Fibroblast of lung (primary cell): Measurements from ENCODE around the gene ALMS1. TPM values are rescaled to one million over a fixed set of nuclear protein-coding genes. Genes with fewer than 3 reads are reported as not detected.

Source experiments
- DNase-seq, 2 donors: peaks; one replicate each; pipeline versions ENCODE4 v3.0.0 to v3.0.0-alpha.2; 2010; ENCODE audit warnings: low read depth in 2 of 2
- H2AFZ ChIP-seq: 2 replicates; pipeline ENCODE4 v1.5.1; 2012; ENCODE audit warnings: low read length, control low read depth, inconsistent platforms
- H3K27ac ChIP-seq: 2 replicates; pipeline ENCODE4 v1.5.1; 2011; ENCODE audit warnings: low read length, control low read depth; ENCODE audit not compliant: insufficient read depth
- H3K27me3 ChIP-seq: 2 replicates; pipeline ENCODE4 v1.5.1; 2011; ENCODE audit warnings: mild to moderate bottlenecking, low read length; ENCODE audit not compliant: control insufficient read depth, insufficient read depth
- H3K36me3 ChIP-seq: 2 replicates; pipeline ENCODE4 v1.5.1; 2011; ENCODE audit warnings: low read length; ENCODE audit not compliant: control insufficient read depth, insufficient read depth
- H3K4me1 ChIP-seq: 2 replicates; pipeline ENCODE4 v1.5.1; 2011; ENCODE audit warnings: low read length; ENCODE audit not compliant: control insufficient read depth, insufficient read depth; ENCODE audit errors: extremely low read depth
- H3K4me2 ChIP-seq: 2 replicates; pipeline ENCODE4 v1.5.1; 2011; ENCODE audit warnings: low read length, control low read depth; ENCODE audit not compliant: insufficient read depth; ENCODE audit errors: extremely low read depth
- H3K4me3 ChIP-seq, 4 experiments: fragments of 200-600 bp in 1 of 4; sonication (generic) in 1 of 4; replicated peaks in 1 of 4; 2 replicates each; pipeline ENCODE4 v1.5.1; 2011 to 2016; ENCODE audit warnings: low read length in 4 of 4, low read depth in 3 of 4, mild to moderate bottlenecking in 3 of 4, control low read depth in 2 of 4, inconsistent platforms in 1 of 4, mixed read lengths in 1 of 4; ENCODE audit not compliant: insufficient read depth in 1 of 4; ENCODE audit errors: control extremely low read depth in 1 of 4
- H3K79me2 ChIP-seq: 2 replicates; pipeline ENCODE4 v1.5.1; 2012; ENCODE audit warnings: mild to moderate bottlenecking, low read length, inconsistent platforms; ENCODE audit not compliant: control insufficient read depth, insufficient read depth
- H3K9ac ChIP-seq: 2 replicates; pipeline ENCODE4 v1.5.1; 2011; ENCODE audit warnings: mild to moderate bottlenecking, low read length, control low read depth; ENCODE audit not compliant: insufficient read depth
- H3K9me3 ChIP-seq: 2 replicates; pipeline ENCODE4 v1.5.1; 2012; ENCODE audit warnings: low read depth, low read length; ENCODE audit not compliant: control insufficient read depth, insufficient read depth
- H4K20me1 ChIP-seq: 2 replicates; pipeline ENCODE4 v1.5.1; 2011; ENCODE audit warnings: low read length; ENCODE audit not compliant: control insufficient read depth, insufficient read depth; ENCODE audit errors: extremely low read depth
- EZH2 ChIP-seq: IDR thresholded peaks from 2 replicates; pipeline ENCODE4 v1.5.1; 2012; ENCODE audit warnings: low read length, control low read depth, mild to moderate bottlenecking; ENCODE audit errors: missing control alignments
- polyA minus RNA-seq: library from RNA; depleted of rRNA, polyadenylated mRNA; stranded (reverse); fragments of >200 nt; gene quantifications from 2 replicates; pipeline ENCODE4 v1.2.3, GENCODE V29; 2011; ENCODE audit warnings: low replicate concordance
- polyA plus RNA-seq, 2 donors: library from polyadenylated mRNA; depleted of rRNA in 1 of 2; stranded (reverse) in 1 of 2; unstranded in 1 of 2; fragments of >200 nt; gene quantifications; 2 replicates each; pipeline ENCODE4 v1.2.1, GENCODE V29; 2011 to 2012; ENCODE audit warnings: missing spikeins in 1 of 2
- total RNA-seq: library from RNA; depleted of rRNA; stranded (reverse); fragments of >200 nt; gene quantifications from 2 replicates; pipeline ENCODE4 v1.2.1, GENCODE V29; 2014
- TF ChIP-seq, protein P1 (sequence below), 2 donors: IDR thresholded peaks in 1 of 2; conservative IDR thresholded peaks in 1 of 2; 1 replicate in 1 of 2; 2 replicates in 1 of 2; pipeline ENCODE4 v1.5.1; 2011 to 2012; ENCODE audit warnings: low read length in 2 of 2, control low read depth in 1 of 2, inconsistent platforms in 1 of 2, low read depth in 1 of 2, mild to moderate bottlenecking in 1 of 2

Gene ALMS1, protein sequence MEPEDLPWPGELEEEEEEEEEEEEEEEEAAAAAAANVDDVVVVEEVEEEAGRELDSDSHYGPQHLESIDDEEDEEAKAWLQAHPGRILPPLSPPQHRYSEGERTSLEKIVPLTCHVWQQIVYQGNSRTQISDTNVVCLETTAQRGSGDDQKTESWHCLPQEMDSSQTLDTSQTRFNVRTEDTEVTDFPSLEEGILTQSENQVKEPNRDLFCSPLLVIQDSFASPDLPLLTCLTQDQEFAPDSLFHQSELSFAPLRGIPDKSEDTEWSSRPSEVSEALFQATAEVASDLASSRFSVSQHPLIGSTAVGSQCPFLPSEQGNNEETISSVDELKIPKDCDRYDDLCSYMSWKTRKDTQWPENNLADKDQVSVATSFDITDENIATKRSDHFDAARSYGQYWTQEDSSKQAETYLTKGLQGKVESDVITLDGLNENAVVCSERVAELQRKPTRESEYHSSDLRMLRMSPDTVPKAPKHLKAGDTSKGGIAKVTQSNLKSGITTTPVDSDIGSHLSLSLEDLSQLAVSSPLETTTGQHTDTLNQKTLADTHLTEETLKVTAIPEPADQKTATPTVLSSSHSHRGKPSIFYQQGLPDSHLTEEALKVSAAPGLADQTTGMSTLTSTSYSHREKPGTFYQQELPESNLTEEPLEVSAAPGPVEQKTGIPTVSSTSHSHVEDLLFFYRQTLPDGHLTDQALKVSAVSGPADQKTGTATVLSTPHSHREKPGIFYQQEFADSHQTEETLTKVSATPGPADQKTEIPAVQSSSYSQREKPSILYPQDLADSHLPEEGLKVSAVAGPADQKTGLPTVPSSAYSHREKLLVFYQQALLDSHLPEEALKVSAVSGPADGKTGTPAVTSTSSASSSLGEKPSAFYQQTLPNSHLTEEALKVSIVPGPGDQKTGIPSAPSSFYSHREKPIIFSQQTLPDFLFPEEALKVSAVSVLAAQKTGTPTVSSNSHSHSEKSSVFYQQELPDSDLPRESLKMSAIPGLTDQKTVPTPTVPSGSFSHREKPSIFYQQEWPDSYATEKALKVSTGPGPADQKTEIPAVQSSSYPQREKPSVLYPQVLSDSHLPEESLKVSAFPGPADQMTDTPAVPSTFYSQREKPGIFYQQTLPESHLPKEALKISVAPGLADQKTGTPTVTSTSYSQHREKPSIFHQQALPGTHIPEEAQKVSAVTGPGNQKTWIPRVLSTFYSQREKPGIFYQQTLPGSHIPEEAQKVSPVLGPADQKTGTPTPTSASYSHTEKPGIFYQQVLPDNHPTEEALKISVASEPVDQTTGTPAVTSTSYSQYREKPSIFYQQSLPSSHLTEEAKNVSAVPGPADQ (N-terminal part only)
- total RNA-seq (12.3 and 13.4 TPM in 2 replicates), polyA plus RNA-seq (6.8 and 7.5 TPM in 2 replicates), polyA minus RNA-seq (6.8 and 9.0 TPM in 2 replicates)
- polyA plus RNA-seq (2012) = 5.7 and 6.2 TPM in 2 replicates

DNA sequence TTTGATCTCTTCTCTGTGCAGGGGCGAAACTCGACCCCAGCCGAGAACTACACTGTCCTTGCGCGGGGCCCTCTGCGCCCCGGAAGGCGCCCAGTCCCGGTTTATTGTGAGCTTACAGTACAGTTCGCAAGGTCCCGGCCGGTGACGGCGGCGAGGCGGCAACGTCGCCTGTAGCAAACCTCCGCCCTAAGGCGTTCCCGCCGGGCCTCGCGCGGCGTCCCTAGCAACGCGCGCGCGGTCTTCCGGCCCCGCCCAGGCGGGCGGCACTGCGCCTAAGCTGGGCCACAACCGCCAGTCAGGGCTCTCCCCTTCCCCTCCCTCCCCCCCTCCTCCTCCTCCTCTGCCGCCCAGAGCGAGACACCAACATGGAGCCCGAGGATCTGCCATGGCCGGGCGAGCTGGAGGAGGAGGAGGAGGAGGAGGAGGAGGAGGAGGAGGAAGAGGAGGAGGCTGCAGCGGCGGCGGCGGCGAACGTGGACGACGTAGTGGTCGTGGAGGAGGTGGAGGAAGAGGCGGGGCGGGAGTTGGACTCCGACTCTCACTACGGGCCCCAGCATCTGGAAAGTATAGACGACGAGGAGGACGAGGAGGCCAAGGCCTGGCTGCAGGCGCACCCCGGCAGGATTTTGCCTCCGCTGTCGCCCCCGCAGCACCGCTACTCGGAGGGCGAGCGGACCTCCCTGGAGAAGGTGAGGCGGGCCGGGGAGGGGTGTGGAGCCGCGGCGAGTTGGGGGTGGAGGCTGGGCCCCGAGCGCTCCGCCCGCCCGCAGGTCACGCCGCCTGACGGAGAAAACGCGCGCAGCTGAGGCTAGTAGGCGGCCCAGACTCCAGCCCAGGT is at the start of gene ALMS1:
TSS of gene ALMS1 (plus strand) at position 333 of the 838 bp plus-strand sequence. CDS start at position 366, 33 bp downstream.
- peak within 1 kb of the TSS; percentile 85 for H3K9ac ChIP-seq
- H3K79me2 ChIP-seq = peaks cover 14% of the 10 kb centered on the region
- peak; percentile 89 to 90 for DNase-seq
- no peaks in the 10 kb centered on the region for H3K36me3 ChIP-seq
- no peaks in the 10 kb centered on the region for H3K27me3 ChIP-seq
- TF ChIP-seq, protein P1, sequence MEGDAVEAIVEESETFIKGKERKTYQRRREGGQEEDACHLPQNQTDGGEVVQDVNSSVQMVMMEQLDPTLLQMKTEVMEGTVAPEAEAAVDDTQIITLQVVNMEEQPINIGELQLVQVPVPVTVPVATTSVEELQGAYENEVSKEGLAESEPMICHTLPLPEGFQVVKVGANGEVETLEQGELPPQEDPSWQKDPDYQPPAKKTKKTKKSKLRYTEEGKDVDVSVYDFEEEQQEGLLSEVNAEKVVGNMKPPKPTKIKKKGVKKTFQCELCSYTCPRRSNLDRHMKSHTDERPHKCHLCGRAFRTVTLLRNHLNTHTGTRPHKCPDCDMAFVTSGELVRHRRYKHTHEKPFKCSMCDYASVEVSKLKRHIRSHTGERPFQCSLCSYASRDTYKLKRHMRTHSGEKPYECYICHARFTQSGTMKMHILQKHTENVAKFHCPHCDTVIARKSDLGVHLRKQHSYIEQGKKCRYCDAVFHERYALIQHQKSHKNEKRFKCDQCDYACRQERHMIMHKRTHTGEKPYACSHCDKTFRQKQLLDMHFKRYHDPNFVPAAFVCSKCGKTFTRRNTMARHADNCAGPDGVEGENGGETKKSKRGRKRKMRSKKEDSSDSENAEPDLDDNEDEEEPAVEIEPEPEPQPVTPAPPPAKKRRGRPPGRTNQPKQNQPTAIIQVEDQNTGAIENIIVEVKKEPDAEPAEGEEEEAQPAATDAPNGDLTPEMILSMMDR (conservative IDR thresholded peaks at IDR 0.05 in 1 of 2, IDR thresholded peaks at IDR 0.05 in 1 of 2; ENCODE audit: low read depth in 1 of 2, low read length in 2 of 2) = peak in 1 of 2 donors; percentile 22
- TF ChIP-seq EZH2 = no peak
- H2AFZ ChIP-seq = peak within 1 kb of the TSS; percentile 98
- no peaks in the 10 kb centered on the region for H3K9me3 ChIP-seq
- peak within 1 kb of the TSS; percentile 88 to 96 (median 92) for H3K4me3 ChIP-seq
- peak within 1 kb of the TSS; percentile 89 for H3K27ac ChIP-seq
- peaks cover 3% of the 10 kb centered on the region for H3K4me1 ChIP-seq
- H4K20me1 ChIP-seq = no peaks in the 10 kb centered on the region
- peak within 1 kb of the TSS; percentile 92 for H3K4me2 ChIP-seq

DNA sequence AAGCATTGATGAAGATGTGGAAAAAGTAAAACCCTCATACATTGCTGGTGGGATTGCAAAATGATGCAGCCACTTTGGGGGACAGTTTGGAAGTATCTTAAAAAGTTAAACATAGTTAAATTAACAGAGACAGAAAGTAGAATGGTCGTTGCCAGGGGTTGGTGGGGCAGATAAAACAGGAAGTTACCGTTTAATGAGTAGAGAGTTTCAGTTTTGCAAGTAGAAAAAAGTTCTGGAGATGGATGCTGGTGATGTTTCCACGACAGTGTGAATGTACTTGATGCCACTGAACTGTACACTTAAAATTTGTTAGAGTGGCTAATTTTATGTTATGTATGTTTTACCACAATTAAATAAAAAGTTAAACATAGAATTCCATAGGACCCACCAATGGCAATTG is 47.8 kb upstream of the ALMS1 start:
- Histone ChIP-seq H2AFZ (no peak overlapping the region), H3K9ac (no peak overlapping the region), H3K36me3 (no peaks in the 10 kb centered on the region), H3K27ac (no peak overlapping the region), H3K27me3 (no peaks in the 10 kb centered on the region), H4K20me1 (no peaks in the 10 kb centered on the region), H3K79me2 (no peaks in the 10 kb centered on the region), H3K4me2 (no peak overlapping the region), H3K9me3 (no peaks in the 10 kb centered on the region), H3K4me1 (no peaks in the 10 kb centered on the region), H3K4me3 (no peak overlapping the region)
- TF ChIP-seq, protein P1 (conservative IDR thresholded peaks at IDR 0.05 in 1 of 2, IDR thresholded peaks at IDR 0.05 in 1 of 2; ENCODE audit: low read depth in 1 of 2, low read length in 2 of 2) = no peak
- no peak for TF ChIP-seq EZH2
- no peak for DNase-seq
